GM10266 (cell line): ENCODE measurements around the gene FAM131C.
"Not testable (repeated sequence)": the region's sequence is repeated elsewhere in the genome, so short reads cannot be mapped to it uniquely, and the experiment has no call there.

Source experiments
- DNase-seq: peaks from one replicate; pipeline ENCODE4 v3.0.0; 2012; ENCODE audit errors: extremely low spot score
- CTCF ChIP-seq: IDR thresholded peaks from 2 replicates; pipeline ENCODE4 v1.5.1; 2012; ENCODE audit warnings: mild to moderate bottlenecking, low read depth; ENCODE audit not compliant: control insufficient read depth, insufficient read depth; ENCODE audit errors: missing control alignments

The FAM131C gene

DNA sequence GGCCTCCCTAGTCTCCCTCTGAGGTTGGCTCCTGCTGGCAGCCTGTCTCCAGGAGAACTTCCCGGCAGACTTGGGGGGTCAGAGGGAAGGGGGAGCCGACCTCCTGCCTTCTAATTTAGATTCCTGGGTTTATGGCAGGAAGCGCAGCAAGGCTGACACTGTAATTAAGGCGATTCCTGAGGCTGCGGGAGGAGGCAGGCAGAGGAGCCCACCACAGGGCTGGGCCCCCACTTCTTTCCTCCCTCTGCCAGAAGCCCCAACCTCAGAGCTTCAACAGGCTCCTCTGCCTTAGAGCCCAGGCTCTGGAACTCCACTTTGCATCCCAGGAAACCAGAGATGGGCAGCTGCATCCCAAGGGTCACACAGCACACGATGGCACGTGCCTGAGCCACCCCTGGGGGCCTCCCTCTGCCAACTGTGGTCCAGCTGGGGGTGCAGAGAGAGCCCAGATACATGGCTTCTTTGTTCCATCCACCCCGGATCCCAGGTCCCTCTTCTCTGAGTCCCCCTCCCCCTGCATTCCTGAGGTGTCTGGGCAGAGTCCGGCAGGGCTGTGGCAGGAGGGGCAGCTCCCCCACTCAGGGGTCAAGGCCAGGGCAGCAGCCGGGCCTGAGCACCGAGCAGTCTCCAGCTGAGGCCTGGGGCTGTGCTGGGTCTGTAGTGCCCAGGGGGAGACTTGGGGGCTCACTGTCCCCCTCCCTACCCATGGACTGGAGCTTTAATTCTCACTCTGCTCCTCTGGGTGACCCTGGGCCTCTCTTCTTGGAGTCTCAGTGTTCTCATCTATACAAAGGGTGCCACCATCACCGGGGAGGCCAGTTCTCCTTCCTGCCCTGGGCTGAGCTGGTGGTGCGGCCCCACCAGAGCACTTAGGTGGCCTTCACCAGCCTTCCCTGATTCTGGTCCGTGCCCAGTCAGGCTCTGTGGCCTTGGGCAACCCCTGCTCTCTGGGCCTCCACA, 39.4 kb upstream of the FAM131C start:
- DNase-seq: no peak
- no peak for TF ChIP-seq CTCF

- no peak for DNase-seq
- TF ChIP-seq CTCF: no peak
These were observed 38.5 kb upstream of the FAM131C start for GRCh38 chr1:16111771-16112595.

DNA sequence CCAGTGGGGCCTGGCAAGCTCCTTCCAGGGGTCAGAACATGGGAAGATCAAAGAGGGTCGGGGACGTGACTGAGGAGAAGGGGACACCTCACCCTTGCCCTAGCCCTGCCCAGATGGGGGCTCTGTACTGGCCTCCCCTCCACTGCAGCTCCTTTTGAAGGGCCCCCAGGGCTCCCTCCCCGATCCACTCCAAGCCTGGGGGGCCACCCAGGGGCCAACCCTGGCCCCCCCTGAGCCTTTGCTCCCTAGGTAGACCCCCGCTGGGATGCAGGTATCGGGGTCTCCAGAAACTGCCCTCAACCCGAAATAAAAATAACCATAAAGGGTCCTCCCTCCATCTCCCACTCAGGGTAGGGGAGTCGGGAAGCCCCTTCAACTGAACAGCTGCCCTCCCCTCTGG, 37.4 kb upstream of the FAM131C start:
- no peak for TF ChIP-seq CTCF

DNA sequence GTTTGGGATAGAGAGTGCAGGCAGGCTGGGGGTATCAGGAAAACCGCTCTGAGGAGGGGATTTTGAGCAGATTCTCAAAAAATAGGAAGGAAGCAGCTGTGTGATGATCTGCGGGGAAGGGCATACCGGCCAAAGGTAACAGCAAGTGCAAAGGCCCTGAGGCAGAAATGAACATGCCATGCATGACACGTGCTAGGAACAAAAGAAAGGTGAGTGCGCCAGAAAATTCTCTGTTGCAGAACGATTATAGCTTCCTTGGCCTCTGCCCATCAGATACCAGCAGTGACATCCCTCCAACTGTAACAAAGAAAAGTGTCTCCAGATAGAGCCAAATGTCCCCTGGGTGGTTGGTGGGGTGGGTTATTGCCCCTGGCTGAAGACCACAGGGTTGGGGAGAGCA, 37.0 kb upstream of the FAM131C start:
- DNase-seq: no peak
- no peak for TF ChIP-seq CTCF

More for the DNA sequence above, 37.4 kb upstream of the FAM131C start:
- DNase-seq: no peak

DNA sequence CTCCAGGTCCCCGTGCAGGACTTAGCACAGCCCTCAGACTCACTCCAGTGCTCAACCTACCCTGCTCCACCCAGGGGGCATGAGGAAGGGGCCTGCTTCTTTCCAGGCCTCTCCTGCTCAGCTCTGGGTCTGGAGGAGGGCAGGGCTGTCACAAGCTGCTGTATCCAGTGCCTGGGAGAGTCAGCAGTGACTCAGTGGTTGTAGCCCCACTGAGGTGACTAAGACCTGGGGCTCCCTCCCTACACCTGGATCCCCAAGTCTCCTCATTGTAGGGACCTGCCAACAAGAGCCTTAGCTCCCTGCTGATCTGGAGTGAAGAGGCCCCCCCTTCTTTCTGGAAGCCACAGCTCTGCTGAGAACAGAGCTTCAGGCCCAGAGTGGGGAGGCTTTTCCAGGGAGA, 36.1 kb upstream of the FAM131C start:
- no peak for DNase-seq
- TF ChIP-seq CTCF: no peak

DNA sequence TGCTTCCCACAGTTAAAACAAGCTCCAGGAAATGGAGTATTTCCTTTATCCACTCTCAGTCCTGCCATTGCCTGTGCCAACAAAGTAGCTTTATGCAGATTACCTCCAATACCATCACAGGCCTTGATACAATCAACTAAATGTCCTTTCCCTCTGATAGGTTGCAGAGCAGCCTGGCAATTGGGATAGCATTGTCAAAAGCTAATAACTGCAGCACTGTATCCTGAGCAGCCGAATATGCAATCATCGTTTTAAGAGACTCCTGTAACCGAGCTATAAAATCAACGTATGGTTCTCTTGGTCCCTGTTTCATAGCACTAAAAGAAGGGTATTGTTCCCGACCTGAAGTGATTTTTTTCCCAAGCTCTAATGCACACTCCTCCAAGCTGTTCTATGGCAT, 33.6 kb upstream of the FAM131C start:
- DNase-seq: not testable (repeated sequence)

DNA sequence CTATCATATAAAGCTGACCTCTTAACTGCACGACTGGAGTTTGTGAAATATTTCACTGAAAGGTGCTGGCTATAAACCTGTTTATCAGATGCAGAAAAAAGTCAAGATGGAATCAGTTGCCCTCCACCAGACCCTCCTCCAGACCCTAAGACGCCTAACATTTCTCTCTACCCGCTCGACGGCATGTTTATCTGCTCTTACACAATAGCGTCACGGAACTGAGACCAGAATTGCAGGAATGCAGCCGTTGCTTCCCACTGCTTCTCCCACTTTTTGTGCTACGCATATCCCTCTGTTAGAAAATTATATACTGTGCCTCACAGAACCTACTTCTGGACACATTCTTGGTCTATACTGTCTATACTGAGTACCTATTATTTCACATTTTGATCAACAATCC, 28.2 kb upstream of the FAM131C start:
- TF ChIP-seq CTCF: no peak
- DNase-seq: no peak
